HuH-7.5 (cell line): ENCODE measurements around the gene WDR45.

Source experiments
- DNase-seq: peaks from one replicate; pipeline ENCODE4 v3.0.0; 2011; ENCODE audit warnings: low spot score

Gene WDR45

DNA sequence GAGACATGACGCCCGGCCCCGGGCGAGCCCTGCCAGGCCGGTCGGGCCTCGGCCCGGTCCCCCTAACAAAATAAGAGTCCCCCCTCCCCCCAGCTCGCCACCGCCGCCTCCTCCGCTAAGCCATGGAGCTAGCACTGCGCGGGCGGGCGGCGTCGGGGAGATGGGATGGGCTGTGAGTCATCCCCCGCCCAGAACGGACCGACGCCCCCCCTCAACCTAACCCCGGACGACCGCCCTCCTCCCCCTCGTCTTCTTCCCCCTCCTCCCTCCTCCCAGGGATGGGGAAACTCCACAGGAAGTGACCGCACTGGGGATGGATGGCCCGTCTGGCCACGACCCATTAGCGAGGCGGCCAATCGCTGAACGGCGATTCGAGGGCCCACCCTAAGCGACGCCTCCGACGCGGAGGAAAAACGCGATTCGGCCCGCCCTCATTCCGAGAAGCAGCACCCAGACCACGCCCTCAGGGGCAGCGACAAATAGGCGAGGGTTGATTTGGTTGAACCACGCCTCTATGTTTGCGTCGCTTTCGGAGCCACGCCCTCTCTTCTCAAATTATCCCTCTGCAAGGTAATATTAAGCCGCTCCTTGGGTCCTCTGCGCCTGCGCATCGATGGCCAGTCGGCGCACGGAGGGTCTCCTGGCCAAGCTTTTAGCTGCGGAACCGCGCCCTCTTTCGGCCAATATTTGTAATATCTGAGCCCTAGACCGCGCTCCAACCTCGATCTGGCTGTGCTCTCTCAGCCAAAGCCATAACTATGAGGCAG lies 36.3 kb downstream of the WDR45 start, which contains the start of gene TFE3:
TSS of gene TFE3 (minus strand) at position 138 of the 767 bp plus-strand sequence. CDS start at position 7, 131 bp downstream.
- peak; percentile 96 for DNase-seq

DNA sequence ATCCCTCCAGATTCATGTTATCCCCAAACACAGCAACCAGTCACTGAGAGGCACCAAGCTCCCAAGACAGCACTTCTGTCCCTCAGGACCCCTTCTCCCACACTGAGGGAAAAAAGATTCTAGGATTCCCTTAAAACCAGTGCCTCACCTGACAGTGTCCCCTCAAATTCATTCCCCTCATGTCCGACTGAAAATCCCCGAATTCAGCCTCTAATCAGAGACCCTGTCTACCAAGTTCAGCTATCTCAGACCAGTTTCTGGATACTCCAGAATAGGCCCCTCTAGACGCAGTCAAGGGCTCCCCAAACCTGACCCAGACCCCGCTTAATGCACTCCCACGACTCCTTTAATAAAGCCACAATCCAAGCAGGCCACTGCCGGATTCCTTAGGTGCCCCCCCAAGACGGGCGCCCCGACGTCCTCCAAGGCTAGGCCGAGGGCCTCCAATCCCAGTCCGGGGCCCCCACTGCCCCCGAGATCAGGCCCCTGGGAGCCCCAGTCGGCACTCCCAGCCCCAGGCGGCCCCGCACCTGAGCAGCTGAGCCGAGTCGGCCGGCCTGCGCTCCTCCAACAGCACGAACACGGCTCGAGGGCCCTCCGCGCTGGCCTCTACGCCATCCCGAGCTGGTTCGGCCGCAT lies 37.0 kb downstream of the WDR45 start:
- DNase-seq = no peak

DNA sequence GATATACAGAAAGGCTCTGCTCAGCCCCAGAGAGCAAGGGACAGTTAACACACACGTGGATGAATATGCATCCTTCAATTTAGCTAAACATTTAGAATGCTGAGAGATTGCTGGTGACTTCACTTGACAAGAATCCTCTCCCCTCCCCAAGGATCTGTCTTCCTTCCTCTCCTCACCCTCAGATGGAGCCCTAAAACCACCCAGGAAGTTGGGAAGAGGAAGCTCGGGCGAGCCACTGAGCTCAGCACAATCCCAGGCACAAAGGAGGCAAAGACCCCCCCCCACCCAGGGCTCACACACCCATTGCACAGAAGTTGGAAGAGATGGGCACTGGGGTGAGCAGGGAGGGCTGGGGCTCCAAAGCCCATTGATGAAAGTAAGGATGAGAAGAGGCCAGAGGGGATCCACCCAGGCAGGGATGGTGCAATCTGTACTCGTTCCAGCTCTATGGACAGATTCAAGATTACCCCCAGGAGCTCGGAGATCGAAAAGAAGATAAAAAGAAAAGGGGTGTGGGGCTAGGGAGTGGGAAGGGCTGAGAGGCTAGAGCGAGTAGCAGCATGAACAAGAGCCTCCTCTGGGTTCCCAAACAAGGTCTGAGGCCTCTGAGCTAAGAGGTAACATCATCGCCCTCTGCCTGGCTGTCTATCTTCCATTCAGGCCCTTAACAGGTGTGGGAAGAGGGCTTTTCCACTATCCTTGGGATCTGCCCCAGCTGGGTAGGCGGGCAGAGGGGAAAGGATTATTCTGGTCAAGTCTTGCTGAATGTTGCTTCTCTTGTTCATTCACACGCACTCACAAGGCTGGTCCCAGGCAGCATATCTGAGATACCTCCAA lies 37.7 kb downstream of the WDR45 start:
- DNase-seq = no peak

DNA sequence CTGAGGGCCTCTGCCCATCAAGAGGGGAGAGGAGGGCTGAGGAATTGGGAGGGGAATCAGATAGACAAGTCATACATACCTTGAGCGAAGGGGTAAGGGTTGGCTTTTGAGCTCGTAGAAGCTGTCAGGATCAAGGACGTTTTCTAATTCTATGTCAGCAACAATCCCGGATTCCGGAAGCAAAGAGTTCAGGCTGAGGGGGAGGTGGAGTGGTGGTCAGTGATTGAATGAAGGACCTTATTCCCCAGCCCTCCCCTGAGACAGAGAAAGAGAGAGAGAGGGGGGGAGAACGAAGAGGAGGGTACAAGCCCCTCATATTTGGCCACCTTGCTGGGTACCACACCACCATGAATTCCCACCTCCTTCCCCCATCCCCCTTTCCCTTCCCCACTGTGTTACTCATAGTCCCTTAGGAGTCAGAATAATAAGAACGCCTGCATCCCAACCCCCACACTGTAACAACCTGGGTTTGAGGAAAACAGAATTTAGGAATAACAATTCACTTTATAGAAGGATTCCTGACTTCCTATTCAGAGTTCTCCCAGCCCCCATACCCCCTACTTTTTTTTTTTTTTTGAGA lies 39.2 kb downstream of the WDR45 start:
- DNase-seq = no peak

DNA sequence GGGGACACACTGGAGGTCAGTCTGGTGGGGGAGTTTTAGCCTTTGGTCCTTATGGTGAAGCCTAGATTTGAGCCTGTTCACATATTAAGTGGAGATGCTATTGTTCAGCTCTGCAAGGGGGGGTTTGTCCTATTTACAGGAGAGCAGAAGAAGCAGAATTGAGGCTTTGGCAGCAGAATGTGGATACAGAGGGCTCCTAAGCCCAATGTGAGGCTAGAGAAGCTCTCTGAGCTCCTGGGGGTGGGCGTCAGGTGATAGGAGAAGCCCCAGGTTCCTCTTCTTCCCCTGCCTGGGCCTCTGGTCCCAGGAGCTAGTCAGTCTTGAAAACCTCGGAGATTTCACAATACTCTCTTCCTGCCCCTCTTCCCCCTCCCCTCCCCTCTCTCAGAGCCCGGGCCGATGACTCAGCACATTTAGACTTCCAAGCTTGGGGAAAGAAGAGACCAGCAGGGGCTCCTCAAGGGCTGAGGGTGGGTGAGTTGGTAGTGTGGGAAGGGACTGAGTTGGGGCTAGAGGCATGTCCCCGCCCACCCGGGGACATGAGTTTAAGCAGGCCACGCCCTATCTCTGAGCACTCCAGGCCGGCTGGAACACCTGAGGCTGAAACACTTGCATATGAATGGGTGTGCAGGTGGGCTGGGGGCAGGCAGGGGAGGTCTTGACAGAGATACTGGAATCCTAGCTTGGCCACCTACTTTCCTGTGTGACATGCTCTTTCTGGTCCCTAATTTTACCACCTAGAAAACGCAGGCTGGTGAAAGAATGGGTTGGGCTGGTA lies 39.9 kb downstream of the WDR45 start:
- DNase-seq = peak; percentile 80

DNA sequence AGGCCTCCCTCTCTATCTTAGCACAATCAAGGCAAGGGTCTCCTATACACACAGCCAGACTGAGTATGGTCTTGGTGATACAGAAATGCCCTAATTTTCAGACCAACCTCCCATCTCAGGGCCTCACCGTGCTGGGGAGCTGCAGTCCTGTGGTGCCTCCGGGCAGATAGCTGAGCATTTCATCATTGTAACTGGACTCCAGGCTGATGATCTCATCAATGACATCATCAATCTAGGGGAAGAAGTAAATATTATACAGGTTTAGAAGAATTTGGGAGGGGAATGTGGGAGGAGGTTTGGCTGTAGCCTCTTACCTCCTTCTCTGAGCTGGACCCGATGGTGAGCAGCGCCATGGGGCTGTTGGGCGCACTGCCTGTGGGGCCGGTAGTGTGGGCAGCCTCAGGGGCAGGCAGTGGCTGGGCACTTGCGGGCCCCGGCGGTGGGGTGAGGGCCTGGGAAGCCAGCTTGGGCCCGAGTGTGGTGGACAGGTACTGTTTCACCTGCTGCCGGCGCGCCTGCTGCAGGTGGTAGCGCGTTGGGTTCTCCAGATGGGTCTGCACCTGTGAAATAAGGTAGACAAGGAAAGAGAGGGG lies 41.7 kb downstream of the WDR45 start:
- no peak for DNase-seq

DNA sequence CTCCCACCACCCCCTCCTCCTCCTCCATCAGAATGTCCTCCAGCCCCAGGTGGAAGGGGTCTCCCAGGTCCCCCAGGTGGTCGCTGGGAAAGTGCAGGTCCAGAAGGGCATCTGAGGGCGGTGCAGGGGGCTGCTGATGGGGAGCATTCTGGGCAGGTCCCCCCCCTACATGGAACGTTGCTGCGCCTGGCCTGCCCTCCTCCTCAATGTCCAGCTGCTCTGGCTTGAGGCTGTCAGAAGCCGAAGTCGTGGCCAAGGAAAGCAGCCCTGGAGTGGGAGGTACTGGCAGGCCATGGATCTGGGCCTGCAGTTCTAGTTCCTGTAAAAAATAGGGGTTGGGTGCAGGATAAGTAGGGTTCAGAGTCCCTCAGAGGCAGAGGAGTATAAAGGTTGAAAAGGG lies 49.4 kb downstream of the WDR45 start:
- DNase-seq = no peak

DNA sequence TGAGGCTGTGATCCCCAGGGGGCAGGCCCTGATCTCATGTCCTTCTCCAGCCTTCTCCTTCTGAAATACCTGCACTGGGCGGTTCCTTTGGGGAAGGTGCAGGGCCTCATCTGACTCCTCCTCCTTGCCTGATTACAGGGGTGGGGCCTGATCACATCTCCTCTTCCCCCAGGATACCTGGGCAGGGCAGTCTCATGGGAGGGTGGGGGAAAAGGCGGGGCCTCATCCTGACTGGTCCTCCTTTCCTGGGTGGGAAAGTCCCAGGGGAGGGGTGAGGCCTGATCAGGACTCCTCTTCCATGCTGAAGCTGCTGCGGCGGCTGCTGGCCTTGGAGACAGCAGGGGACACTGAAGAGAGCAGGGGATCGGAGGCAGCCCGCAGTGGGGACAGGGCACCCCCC lies 49.8 kb downstream of the WDR45 start:
- no peak for DNase-seq
